HG03066 (cell line): ENCODE measurements around the gene PRICKLE3.
"Not testable (repeated sequence)": the region's sequence is repeated elsewhere in the genome, so short reads cannot be mapped to it uniquely, and the experiment has no call there.

Experiments used
- ATAC-seq: cut with Tn5 transposase; IDR thresholded peaks from one replicate; pipeline ENCODE4 v1.9.1; 2021; ENCODE audit warnings: low read depth; ENCODE audit not compliant: unreplicated experiment

The PRICKLE3 gene

GRCh38 chrX:49164589-49165360 lies 21.4 kb downstream of the PRICKLE3 start:
- ATAC-seq = no peak

GRCh38 chrX:49163555-49164419 lies 22.4 kb downstream of the PRICKLE3 start:
- ATAC-seq = peak; percentile 51

DNA sequence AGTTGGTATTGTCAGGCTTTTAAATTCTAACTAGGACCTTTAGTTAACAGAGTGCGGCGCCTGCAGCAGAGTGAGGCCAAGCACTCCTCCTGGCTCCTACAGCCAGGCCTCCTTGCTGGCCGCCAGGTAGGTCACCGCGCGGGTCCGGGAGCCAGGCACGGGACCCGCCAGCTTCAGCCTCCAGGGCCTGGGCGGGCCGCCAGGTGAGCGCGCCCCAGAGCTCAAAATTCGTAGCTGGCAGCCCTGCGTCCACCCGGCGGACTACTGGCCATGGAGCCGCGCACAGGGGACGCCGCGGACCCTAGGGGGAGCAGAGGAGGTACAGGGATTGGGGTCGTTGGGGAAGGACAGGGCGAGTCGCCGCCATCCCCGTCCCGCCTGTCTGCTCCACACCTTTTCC lies 23.6 kb downstream of the PRICKLE3 start, which contains the start of gene MAGIX:
Gene MAGIX (plus strand): TSS at position 139 of the 400 bp plus-strand sequence. CDS start 132 bp downstream, at position 271.
- ATAC-seq = no peak

DNA sequence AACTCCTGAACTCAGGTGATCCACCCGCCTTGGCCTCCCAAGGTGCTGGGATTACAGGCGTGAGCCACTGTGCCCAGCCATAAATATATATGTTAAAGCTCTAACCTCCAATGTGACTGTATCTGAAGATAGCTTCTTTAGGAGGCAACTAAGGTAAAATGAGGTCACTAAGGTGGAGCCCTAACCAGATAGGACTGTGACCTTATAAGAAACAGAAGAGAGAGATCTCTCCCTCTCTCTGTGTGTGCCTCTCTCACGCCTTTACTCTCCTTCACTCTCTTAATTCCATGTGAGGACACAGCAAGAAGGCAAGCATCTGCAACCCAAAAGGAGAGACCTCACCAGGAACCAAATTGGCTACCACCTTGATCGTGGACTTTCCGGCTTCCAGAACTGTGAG lies 24.5 kb downstream of the PRICKLE3 start:
- no peak for ATAC-seq

DNA sequence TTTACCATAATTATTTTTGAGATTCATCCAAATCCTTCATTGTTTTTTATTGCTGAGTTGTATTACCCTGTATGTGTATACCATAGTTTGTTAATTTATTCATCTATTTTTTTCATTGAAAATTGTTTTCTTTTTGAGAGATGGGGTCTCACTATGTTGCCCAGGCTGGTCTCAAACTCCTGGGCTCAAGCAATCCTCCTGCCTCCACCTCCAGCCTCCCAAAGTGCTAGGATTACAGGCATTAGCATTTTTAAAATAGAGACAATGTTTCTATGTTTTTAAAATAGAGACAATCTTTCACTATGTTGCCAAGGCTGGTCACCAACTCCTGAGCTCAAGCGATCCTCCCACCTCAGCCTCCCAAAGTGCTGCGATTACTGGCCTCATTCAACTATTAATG lies 25.3 kb downstream of the PRICKLE3 start:
- no peak for ATAC-seq

DNA sequence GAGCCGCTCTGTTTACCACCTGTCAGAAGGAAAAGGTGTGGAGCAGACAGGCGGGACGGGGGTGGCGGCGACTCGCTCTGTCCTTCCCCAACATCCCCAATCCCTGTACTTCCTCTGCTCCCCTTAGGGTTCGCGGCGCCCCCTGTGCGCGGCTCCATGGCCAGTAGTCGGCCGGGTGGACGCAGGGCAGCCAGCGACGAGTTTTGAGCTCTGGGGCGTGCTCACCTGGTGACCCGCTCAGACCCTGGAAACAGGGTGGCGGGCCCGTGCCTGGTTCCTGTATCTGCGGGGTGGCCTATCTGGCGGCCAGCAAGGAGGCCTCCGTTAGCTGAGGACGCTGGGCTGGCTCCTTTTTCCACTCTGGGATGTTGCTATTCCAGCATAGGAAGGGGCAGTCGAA lies 29.0 kb downstream of the PRICKLE3 start:
- no peak for ATAC-seq

GRCh38 chrX:49155900-49156837 lies 30.0 kb downstream of the PRICKLE3 start:
- peak; percentile 85 for ATAC-seq

DNA sequence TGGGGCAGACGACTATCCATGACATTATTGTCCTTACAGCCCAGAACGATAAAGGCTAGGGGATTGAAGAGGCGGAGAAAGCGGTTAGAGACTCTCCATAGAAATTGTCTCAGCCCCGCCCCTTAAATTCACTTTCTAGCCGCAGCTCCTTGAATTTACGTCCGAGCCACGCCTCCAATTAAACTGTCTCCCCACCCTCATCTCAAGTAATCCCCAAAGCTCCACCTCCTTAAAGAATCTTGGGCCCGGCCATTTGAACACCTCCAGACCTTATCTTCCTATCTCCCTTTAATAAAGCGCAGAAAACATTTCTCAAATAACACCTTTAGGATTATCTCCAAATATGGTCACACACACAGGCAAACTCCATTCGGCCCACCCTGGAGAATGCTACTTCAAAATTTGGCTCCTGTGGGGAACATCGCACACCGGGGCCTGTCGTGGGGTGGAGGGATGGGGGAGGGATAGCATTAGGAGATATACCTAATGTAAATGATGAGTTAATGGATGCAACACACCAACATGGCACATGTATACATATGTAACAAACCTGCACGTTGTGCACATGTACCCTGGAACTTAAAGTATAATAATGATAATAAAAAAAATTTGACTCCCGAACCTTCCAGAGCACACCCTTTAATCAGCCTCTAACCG lies 30.8 kb downstream of the PRICKLE3 start:
- ATAC-seq = peak; percentile 23

DNA sequence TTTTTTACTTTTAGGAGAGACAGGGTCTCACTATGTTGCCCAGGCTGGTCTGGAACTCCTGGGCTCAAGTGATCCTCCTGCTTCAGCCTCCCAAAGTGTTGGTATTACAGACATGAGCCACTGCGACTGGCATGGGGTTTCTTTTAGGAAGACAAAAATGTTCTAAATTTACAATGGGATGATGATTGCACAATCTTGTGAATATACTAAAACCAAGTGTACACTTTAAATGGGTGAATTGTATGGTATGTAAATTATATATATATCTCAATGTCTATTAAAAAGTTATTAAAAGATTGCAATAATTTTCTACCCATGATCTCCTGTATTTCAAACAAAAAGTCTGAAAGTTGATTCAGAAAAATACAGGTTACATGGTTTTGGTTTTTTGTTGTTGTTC lies 32.7 kb downstream of the PRICKLE3 start:
- ATAC-seq = no peak

DNA sequence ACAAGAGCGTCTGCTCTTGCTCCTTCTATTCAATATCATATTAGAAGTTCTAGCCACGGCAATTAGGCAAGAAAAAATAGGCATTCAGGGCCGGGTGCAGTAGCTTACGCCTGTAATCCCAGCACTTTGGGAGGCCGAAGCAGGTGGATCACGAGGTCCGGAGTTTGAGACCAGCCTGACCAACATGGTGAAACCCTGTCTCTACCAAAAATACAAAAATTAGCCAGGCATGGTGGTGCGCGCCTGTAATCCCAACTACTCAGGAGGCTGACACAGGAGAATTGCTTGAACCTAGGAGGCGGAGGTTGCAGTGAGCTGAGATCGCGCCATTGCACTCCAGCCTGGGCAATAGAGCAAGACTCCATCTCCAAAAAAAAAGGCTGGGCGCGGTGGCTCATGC lies 36.9 kb downstream of the PRICKLE3 start:
- ATAC-seq = not testable (repeated sequence)

DNA sequence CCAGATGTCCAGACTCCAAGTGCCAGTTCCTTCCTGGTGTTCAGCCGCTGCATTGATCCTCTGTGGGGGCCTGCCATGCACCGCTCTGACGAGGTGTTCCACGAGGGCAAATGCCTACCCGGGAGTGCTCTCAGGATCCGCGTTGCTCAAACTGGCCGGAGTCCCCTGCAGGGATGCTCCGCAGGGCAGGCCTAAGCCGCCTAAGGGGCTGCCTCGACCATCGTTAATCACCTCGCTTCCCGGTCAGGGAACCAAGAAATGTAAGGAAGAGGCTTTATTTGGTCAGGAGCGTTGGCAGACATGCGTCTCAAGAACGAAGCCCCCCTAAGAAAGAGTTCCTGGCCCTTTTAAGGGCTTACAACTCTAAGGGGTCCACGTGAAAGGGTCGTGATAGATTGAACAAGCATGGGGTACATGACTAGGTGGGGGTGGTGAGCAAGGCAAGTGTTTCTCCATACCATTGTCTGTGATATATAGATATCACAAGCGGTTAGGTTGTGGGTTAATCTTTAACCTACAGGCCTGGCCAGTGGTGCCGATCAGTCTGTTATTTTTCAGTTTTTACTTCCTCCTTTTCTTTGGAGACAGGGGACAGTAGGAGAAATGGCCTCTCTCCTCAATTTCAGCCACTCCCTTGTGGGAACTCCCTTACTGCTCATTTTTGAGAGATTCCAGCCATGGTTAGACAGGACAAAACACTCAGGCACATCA lies 37.6 kb downstream of the PRICKLE3 start:
- ATAC-seq = not testable (repeated sequence)

- ATAC-seq = no peak
These were observed 38.2 kb downstream of the PRICKLE3 start for GRCh38 chrX:49147936-49148335.

GRCh38 chrX:49147282-49147681 lies 38.9 kb downstream of the PRICKLE3 start:
- ATAC-seq = no peak

DNA sequence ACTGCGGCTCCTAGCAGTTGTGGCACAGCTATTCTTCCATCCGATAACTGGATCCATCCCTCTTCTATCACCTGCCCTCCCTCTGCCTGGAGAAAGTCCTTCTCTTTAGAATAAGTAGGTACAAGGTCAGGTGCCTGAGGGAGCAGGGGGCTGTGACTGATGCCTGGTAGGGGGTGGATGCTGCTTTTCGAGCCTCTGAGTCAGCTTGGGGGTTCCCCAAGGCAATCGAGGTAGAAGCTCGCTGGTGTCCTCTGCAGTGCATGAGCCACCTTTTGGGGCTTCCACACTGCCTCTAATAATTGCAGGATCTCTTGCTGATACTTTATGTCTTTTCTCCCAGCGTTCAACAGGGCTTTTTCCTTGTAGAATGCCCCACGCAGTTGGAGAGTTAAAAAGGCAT lies 43.0 kb downstream of the PRICKLE3 start:
- not testable (repeated sequence) for ATAC-seq

DNA sequence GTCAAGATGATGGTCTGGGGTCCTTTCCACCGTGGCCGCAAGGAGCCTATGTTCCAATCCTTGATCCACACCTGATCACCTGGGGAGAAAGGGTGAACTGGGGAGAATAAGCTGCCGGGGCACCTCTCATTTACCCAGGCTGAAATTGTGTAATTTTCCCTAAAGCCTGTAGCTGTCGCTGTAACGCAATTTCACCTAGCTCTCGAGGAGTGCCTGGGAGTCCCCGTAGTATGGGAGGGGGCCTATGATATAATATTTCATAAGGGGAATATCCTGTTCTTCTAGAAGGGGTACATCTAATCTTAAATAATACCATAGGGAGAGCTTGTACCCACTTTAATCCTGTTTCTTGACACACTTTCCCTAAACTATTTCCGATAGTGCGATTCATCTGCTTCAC lies 43.9 kb downstream of the PRICKLE3 start:
- ATAC-seq = not testable (repeated sequence)

- no peak for ATAC-seq
These were observed 46.5 kb downstream of the PRICKLE3 start for GRCh38 chrX:49139713-49140112.

GRCh38 chrX:49137492-49137891 lies 48.7 kb downstream of the PRICKLE3 start:
- no peak for ATAC-seq

DNA sequence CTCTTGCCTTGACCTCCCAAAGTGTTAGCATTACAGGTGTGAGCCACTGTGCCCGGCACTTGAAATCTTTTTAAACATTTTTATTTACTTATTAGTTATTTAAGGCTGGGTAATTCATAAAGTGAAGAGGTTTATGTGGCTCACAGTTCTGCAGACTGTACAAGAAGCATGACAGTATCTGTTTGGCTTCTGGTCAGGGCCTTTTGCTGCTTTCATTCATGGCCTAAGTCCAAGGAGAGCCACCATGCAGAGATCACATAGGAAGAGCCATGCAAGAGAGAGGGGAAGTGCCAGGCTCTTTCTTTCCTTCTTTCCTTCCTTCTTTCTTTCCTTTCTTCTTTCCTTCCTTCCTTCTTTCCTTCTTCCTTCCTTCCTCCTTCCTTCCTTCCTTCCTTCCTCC lies 52.4 kb downstream of the PRICKLE3 start:
- no peak for ATAC-seq

DNA sequence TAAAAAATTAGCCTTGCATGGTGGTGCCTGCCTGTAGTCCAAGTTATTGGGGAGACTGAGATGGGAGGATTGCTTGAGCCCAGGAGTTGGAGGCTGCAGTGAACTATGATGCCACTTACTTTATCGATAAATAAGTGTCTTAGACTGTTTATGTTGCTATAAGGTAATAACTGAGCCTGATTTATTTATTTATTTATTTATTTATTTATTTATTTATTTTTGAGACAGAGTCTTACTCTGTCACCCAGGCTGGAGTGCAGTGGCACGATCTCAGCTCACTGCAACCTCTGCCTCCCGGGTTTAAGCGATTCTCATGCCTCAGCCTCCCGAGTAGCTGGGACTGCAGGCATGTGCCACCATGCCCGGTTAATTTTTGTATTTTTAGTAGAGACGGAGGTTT lies 53.9 kb downstream of the PRICKLE3 start:
- not testable (repeated sequence) for ATAC-seq
